HEK293 (cell line): Measurements from ENCODE around the gene CD2BP2.

ENCODE experiments used
- CTCF ChIA-PET: fragments of 350-600 bp; formaldehyde crosslinking; extraction: SDS; loops from one replicate; lab custom pipeline; 2021; ENCODE audit warnings: antibody characterized with exemption; lab: Yijun Ruan, JAX
- POLR2A ChIA-PET: fragments of 300-600 bp; formaldehyde crosslinking; extraction: SDS; loops from one replicate; lab custom pipeline; 2020; ENCODE audit warnings: antibody characterized with exemption, inconsistent platforms; lab: Yijun Ruan, JAX
- H3K27ac ChIP-seq: fragments of 200-500 bp; sonication (Bioruptor generic); 2 replicates; pipeline ENCODE4 v1.5.1; 2014; ENCODE audit warnings: low read depth, low read length, control low read depth, inconsistent platforms; ENCODE audit errors: extremely low read depth
- H3K36me3 ChIP-seq, 2 experiments: fragments of 200-500 bp in 1 of 2; sonication (Bioruptor generic) in 1 of 2; 1 replicate in 1 of 2; 2 replicates in 1 of 2; pipeline ENCODE4 v1.5.1; 2014 to 2017; ENCODE audit warnings: inconsistent platforms in 2 of 2, low read length in 2 of 2; ENCODE audit not compliant: control insufficient read depth in 2 of 2, insufficient read depth in 1 of 2
- H3K4me1 ChIP-seq: fragments of 200-500 bp; sonication (Bioruptor generic); 2 replicates; pipeline ENCODE4 v1.5.1; 2014; ENCODE audit warnings: mild to moderate bottlenecking, low read length, inconsistent platforms; ENCODE audit not compliant: control insufficient read depth, insufficient read depth
- H3K4me3 ChIP-seq: 2 replicates; pipeline ENCODE4 v1.5.1; 2011; ENCODE audit warnings: low read depth, mild to moderate bottlenecking, control low read depth, low read length, moderate library complexity
- H3K9me3 ChIP-seq: fragments of 200-500 bp; sonication (Bioruptor generic); 2 replicates; pipeline ENCODE4 v1.5.1; 2014; ENCODE audit warnings: low read depth, low read length, inconsistent platforms; ENCODE audit not compliant: control insufficient read depth, insufficient read depth
- KLF10 ChIP-seq: fragments of 450-650 bp; IDR thresholded peaks from 2 replicates; pipeline ENCODE4 v1.5.1; 2018; ENCODE audit warnings: missing biosample characterization, mild to moderate bottlenecking, missing genetic modification characterization
- KLF7 ChIP-seq: fragments of 450-650 bp; formaldehyde crosslinking; IDR thresholded peaks from 2 replicates; pipeline ENCODE4 v1.5.1; 2016; ENCODE audit warnings: missing biosample characterization, missing genetic modification characterization, borderline replicate concordance
- PRDM10 ChIP-seq: fragments of 450-650 bp; formaldehyde crosslinking; IDR thresholded peaks from 2 replicates; pipeline ENCODE4 v1.5.1; 2016; ENCODE audit warnings: missing biosample characterization, missing genetic modification characterization
- REST ChIP-seq: fragments of 450-650 bp; formaldehyde crosslinking; IDR thresholded peaks from 2 replicates; pipeline ENCODE4 v1.5.1; 2016; ENCODE audit warnings: missing biosample characterization, missing genetic modification characterization
- SCRT2 ChIP-seq: fragments of 450-650 bp; formaldehyde crosslinking; IDR thresholded peaks from 2 replicates; pipeline ENCODE4 v1.5.1; 2016; ENCODE audit warnings: missing biosample characterization, missing genetic modification characterization
- ZFP41 ChIP-seq: fragments of 450-650 bp; formaldehyde crosslinking; IDR thresholded peaks from 2 replicates; pipeline ENCODE4 v1.5.1; 2016; ENCODE audit warnings: missing biosample characterization, missing genetic modification characterization, borderline replicate concordance
- ZFP69B ChIP-seq: fragments of 450-650 bp; formaldehyde crosslinking; IDR thresholded peaks from 2 replicates; pipeline ENCODE4 v1.5.1; 2016; ENCODE audit warnings: missing biosample characterization, missing genetic modification characterization
- ZNF274 ChIP-seq, 2 experiments: fragments of 200-500 bp in 1 of 2; fragments of 450-650 bp in 1 of 2; sonication (Bioruptor generic) in 1 of 2; formaldehyde crosslinking in 1 of 2; IDR thresholded peaks; 2 replicates each; pipeline versions ENCODE4 v1.5.1 to v1.6.1; 2014 to 2016; ENCODE audit warnings: borderline replicate concordance in 1 of 2, inconsistent platforms in 1 of 2, low read length in 1 of 2, missing biosample characterization in 1 of 2, missing genetic modification characterization in 1 of 2
- ZNF449 ChIP-seq: fragments of 450-650 bp; formaldehyde crosslinking; IDR thresholded peaks from 2 replicates; pipeline ENCODE4 v1.5.1; 2017; ENCODE audit warnings: missing biosample characterization, mild to moderate bottlenecking, missing genetic modification characterization, moderate library complexity
- ZNF488 ChIP-seq: fragments of 450-650 bp; formaldehyde crosslinking; IDR thresholded peaks from 2 replicates; pipeline ENCODE4 v1.5.1; 2016; ENCODE audit warnings: missing biosample characterization, missing genetic modification characterization
- ZNF76 ChIP-seq: fragments of 450-650 bp; formaldehyde crosslinking; IDR thresholded peaks from 2 replicates; pipeline ENCODE4; 2016; ENCODE audit warnings: low read depth, missing biosample characterization, missing genetic modification characterization, borderline replicate concordance
- ZNF843 ChIP-seq: fragments of 450-650 bp; formaldehyde crosslinking; IDR thresholded peaks from 2 replicates; pipeline ENCODE4 v1.5.1; 2016; ENCODE audit warnings: missing biosample characterization, missing genetic modification characterization
- ZSCAN30 ChIP-seq: fragments of 450-650 bp; IDR thresholded peaks from 2 replicates; pipeline ENCODE4 v1.5.1; 2018; ENCODE audit warnings: missing biosample characterization, mild to moderate bottlenecking, missing genetic modification characterization, moderate library complexity

Gene CD2BP2

GRCh38 chr16:30355144-30355953, at the start of gene CD2BP2 (continued):
- TF ChIP-seq ZFP41 (tag by site-specific recombination) = no peak
- TF ChIP-seq ZNF449 = 0 out of 2 replicates have a peak, but pooled peaks have one; percentile 25
- peak; percentile 85 for TF ChIP-seq ZFP69B
- TF ChIP-seq PRDM10 (tag by site-specific recombination) = peak; percentile 78
- TF ChIP-seq ZNF274 (IDR thresholded peaks at IDR 0.05; ENCODE audit: low read length) = no peak
- TF ChIP-seq ZNF274 (tag by site-specific recombination; IDR thresholded peaks at IDR 0.05; ENCODE audit: borderline replicate concordance) = no peak
- peak; percentile 77; the same call in 1 of the 2 replicates for TF ChIP-seq ZNF76 (tag by site-specific recombination)
- TF ChIP-seq ZNF488 = no peak
- no peak for TF ChIP-seq SCRT2 (tag by site-specific recombination)
- TF ChIP-seq REST = peak; percentile 7; the same call in 1 of the 2 replicates
- peak; percentile 73; the same call in 1 of the 2 replicates for TF ChIP-seq ZSCAN30 (tag by site-specific recombination)
- peak; percentile 38 for TF ChIP-seq ZNF843 (tag by site-specific recombination)
- peak; percentile 86 for TF ChIP-seq KLF7 (tag by site-specific recombination)

GRCh38 chr16:30401768-30402425, 46.8 kb upstream of the CD2BP2 start:
- peaks cover 11% of the 10 kb centered on the region for H3K4me1 ChIP-seq
- ChIA-PET POLR2A (interaction anchor here (0.5 to 3.8 kb wide), 3 partner anchors 21 to 80 kb away, joined by 5 to 17 read pairs (median 5); partner anchors contain the start of gene TBC1D10B), CTCF (interaction anchor here (0.8 to 1.2 kb wide), 3 partner anchors 28 to 214 kb away, joined by 3 read pairs; partner anchors contain the start of gene DCTPP1)
- H3K36me3 ChIP-seq = peaks cover 0 to 24% of the 10 kb centered on the region in 2 experiments; a peak in 2 of 3 replicates
- no peak overlapping the region for H3K4me3 ChIP-seq
- H3K27ac ChIP-seq = no peak overlapping the region
- TF ChIP-seq KLF10 = no peak
- H3K9me3 ChIP-seq = no peaks in the 10 kb centered on the region
